GM12801 (cell line): ENCODE data around the gene ADAMTS1.

Experiments
- CTCF ChIP-seq: IDR thresholded peaks from one replicate; pipeline ENCODE4 v1.5.1; 2011; ENCODE audit warnings: control low read depth; ENCODE audit not compliant: insufficient read length; ENCODE audit errors: extremely low read depth

ADAMTS1 gene

GRCh38 chr21:26800455-26800854 lies 44.8 kb downstream of the ADAMTS1 start:
- no peak for TF ChIP-seq CTCF

- TF ChIP-seq CTCF = no peak
Measured at GRCh38 chr21:26800001-26800400, 45.2 kb downstream of the ADAMTS1 start.

- no peak for TF ChIP-seq CTCF
Measured at GRCh38 chr21:26798856-26799751, 46.1 kb downstream of the ADAMTS1 start.

GRCh38 chr21:26797878-26798456 lies 47.2 kb downstream of the ADAMTS1 start:
- TF ChIP-seq CTCF = no peak

GRCh38 chr21:26795866-26796329 lies 49.3 kb downstream of the ADAMTS1 start:
- no peak for TF ChIP-seq CTCF

- TF ChIP-seq CTCF = no peak
Measured at GRCh38 chr21:26795412-26795805, 49.8 kb downstream of the ADAMTS1 start.

GRCh38 chr21:26794597-26795411 lies 50.4 kb downstream of the ADAMTS1 start:
- TF ChIP-seq CTCF = no peak
